Smooth muscle cell (in vitro differentiated cells): Measurements from ENCODE around the gene GPR78. TPM values are rescaled to one million over a fixed set of nuclear protein-coding genes. Genes with fewer than 3 reads are reported as not detected.

ENCODE experiments used
- DNase-seq: peaks from one replicate; lab custom pipeline; 2025; ENCODE audit not compliant: unreplicated experiment; lab: John Stamatoyannopoulos, UW
- H2AFZ ChIP-seq: fragments of 200-600 bp; sonication (generic); 2 replicates; pipeline ENCODE4 v1.6.0; 2016; ENCODE audit warnings: antibody characterized with exemption, low read depth, mild to moderate bottlenecking
- H3F3A ChIP-seq: fragments of 200-600 bp; sonication (generic); 2 replicates; pipeline ENCODE4 v1.6.0; 2017; ENCODE audit warnings: antibody characterized with exemption, low read depth
- H3K27ac ChIP-seq: fragments of 200-600 bp; sonication (generic); 2 replicates; pipeline ENCODE4 v1.5.1; 2016; ENCODE audit warnings: low read depth, mild to moderate bottlenecking
- H3K27me3 ChIP-seq: fragments of 200-600 bp; sonication (generic); 2 replicates; pipeline ENCODE4 v1.6.1; 2016; ENCODE audit warnings: low read depth, mild to moderate bottlenecking
- H3K36me3 ChIP-seq: fragments of 200-600 bp; sonication (generic); 2 replicates; pipeline ENCODE4 v1.5.1; 2016; ENCODE audit warnings: low read depth
- H3K4me1 ChIP-seq: fragments of 200-600 bp; sonication (generic); 2 replicates; pipeline ENCODE4 v1.5.1; 2016; ENCODE audit warnings: low read depth
- H3K4me2 ChIP-seq: fragments of 200-600 bp; sonication (generic); 2 replicates; pipeline ENCODE4 v1.6.0; 2016; ENCODE audit warnings: mild to moderate bottlenecking
- H3K4me3 ChIP-seq: fragments of 200-600 bp; sonication (generic); 2 replicates; pipeline ENCODE4 v1.5.1; 2016; ENCODE audit warnings: mild to moderate bottlenecking
- H3K79me2 ChIP-seq: fragments of 200-600 bp; sonication (generic); 2 replicates; pipeline ENCODE4 v1.6.0; 2016; ENCODE audit warnings: low read depth, mild to moderate bottlenecking
- H3K9ac ChIP-seq: fragments of 200-600 bp; sonication (generic); 2 replicates; pipeline ENCODE4 v1.6.0; 2016; ENCODE audit warnings: low read depth
- H3K9me3 ChIP-seq: fragments of 200-600 bp; sonication (generic); replicated peaks from 2 replicates; pipeline ENCODE4 v1.5.1; 2016; ENCODE audit warnings: low read depth
- H4K20me1 ChIP-seq: fragments of 200-600 bp; sonication (generic); 2 replicates; pipeline ENCODE4 v1.6.0; 2016; ENCODE audit warnings: low read depth
- WGBS: methylation state at CpG from one replicate; pipeline ENCODE4 v1.1.7; 2016; ENCODE audit warnings: low lambda C conversion rate; 5-methylcytosine and 5-hydroxymethylcytosine counted together
- polyA plus RNA-seq: library from polyadenylated mRNA; unstranded; fragments of >200 nt; fragmentation: Nextera tagmentation; extraction: Ambion mirVana; gene quantifications from 2 replicates; pipeline ENCODE4 v1.2.1, GENCODE V29; 2016
- total RNA-seq: library from RNA; depleted of rRNA; stranded (reverse); fragments of >200 nt; gene quantifications from 2 replicates; pipeline ENCODE4 v1.2.3, GENCODE V29; 2014
- TF ChIP-seq, protein P1 (sequence below): fragments of 200-600 bp; sonication (generic); IDR thresholded peaks from 2 replicates; pipeline ENCODE4 v1.5.1; 2017; ENCODE audit warnings: borderline replicate concordance, mild to moderate bottlenecking, antibody characterized with exemption; ENCODE audit not compliant: insufficient read depth, poor library complexity, severe bottlenecking

Gene GPR78
- total and polyA plus RNA-seq, 2 experiments from 2014 or later = 0.05 TPM; not detected in 1

- 30% methylated on average over 12 of the region's 12 CpGs for WGBS
- no peak overlapping the region for H3K4me3 ChIP-seq
- H3K4me2 ChIP-seq = no peak overlapping the region
- H3K9me3 ChIP-seq = no peaks in the 10 kb centered on the region
- no peaks in the 10 kb centered on the region for H3K36me3 ChIP-seq
- no peaks in the 10 kb centered on the region for H3K79me2 ChIP-seq
- H2AFZ ChIP-seq = no peak overlapping the region
- TF ChIP-seq, protein P1, sequence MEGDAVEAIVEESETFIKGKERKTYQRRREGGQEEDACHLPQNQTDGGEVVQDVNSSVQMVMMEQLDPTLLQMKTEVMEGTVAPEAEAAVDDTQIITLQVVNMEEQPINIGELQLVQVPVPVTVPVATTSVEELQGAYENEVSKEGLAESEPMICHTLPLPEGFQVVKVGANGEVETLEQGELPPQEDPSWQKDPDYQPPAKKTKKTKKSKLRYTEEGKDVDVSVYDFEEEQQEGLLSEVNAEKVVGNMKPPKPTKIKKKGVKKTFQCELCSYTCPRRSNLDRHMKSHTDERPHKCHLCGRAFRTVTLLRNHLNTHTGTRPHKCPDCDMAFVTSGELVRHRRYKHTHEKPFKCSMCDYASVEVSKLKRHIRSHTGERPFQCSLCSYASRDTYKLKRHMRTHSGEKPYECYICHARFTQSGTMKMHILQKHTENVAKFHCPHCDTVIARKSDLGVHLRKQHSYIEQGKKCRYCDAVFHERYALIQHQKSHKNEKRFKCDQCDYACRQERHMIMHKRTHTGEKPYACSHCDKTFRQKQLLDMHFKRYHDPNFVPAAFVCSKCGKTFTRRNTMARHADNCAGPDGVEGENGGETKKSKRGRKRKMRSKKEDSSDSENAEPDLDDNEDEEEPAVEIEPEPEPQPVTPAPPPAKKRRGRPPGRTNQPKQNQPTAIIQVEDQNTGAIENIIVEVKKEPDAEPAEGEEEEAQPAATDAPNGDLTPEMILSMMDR = no peak
- no peak overlapping the region for H3K9ac ChIP-seq
- H4K20me1 ChIP-seq = no peaks in the 10 kb centered on the region
- H3K27ac ChIP-seq = no peak overlapping the region
- DNase-seq = no peak
- peaks cover 6% of the 10 kb centered on the region for H3F3A ChIP-seq
- H3K27me3 ChIP-seq = no peaks in the 10 kb centered on the region
- no peaks in the 10 kb centered on the region for H3K4me1 ChIP-seq
Observed at GRCh38 chr4:8553991-8554405, 26.2 kb upstream of the GPR78 start.

DNA sequence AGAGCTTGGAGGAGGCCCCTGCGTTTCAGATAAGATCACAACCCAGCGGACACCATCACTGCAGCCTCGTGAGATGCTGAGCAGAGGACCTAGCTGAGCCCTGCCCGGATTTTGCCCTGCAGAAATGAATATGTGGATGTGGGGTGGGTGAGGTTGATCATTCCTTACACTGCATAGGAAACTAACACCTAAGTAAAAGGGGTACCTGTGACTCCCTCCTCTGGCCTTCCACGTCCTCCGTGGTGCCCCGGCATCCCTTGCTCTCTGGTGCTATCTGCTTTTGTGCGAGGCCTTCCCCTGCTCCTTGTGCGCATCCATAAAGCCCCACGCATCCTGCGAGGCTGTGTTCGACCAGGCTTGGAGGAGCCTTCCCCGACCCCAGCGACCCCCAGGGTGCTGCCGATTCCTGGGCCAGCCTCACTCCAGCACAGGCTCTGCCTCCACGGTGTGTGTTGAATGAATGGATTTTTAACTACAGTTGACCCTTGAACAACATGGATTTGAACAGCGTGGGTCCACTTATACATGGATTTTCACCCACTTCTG lies 25.6 kb upstream of the GPR78 start:
- Histone ChIP-seq H3K27ac (no peak overlapping the region), H3K4me1 (no peaks in the 10 kb centered on the region), H3K9me3 (no peaks in the 10 kb centered on the region), H3K4me2 (no peak overlapping the region), H3K27me3 (no peaks in the 10 kb centered on the region), H3K36me3 (no peaks in the 10 kb centered on the region), H2AFZ (no peak overlapping the region), H4K20me1 (no peaks in the 10 kb centered on the region), H3K9ac (no peak overlapping the region), H3F3A (peaks cover 6% of the 10 kb centered on the region), H3K79me2 (no peaks in the 10 kb centered on the region), H3K4me3 (no peak overlapping the region)
- TF ChIP-seq, protein P1 = no peak
- DNase-seq = no peak
- WGBS = 82% methylated on average over 17 of the region's 17 CpGs

DNA sequence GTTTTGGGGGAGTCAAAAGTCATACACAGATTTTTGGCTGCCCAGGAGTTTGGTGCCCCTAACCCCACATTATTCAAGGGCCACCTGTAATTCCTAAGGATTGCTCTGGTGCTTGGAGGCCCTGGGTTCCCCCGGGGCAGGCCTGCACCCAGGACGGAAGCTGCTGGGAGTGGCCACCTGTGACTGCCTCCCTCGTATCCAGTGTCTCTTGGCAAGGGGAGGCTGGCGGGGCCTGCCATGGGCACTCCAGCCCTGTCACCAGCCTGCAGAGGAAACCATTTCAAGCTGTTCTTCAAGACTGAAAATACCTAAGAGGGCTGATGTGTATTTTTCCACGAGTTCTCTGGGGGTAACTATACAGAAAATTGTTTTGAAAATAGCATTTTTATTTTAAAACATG lies 24.5 kb upstream of the GPR78 start:
- Histone ChIP-seq H2AFZ (no peak overlapping the region), H3K4me3 (no peak overlapping the region)
- 97% methylated on average over 5 of the region's 5 CpGs for whole genome bisulfite sequencing

More for the DNA sequence above, 24.5 kb upstream of the GPR78 start:
- TF ChIP-seq, protein P1 = no peak
- Histone ChIP-seq H3K4me2 (no peak overlapping the region), H3F3A (peaks cover 6% of the 10 kb centered on the region), H3K27ac (no peak overlapping the region), H3K4me1 (no peaks in the 10 kb centered on the region), H4K20me1 (no peaks in the 10 kb centered on the region), H3K9me3 (no peaks in the 10 kb centered on the region), H3K36me3 (no peaks in the 10 kb centered on the region), H3K9ac (no peak overlapping the region), H3K27me3 (no peaks in the 10 kb centered on the region), H3K79me2 (no peaks in the 10 kb centered on the region)
- no peak for DNase-seq
